ENCODE data around the gene DMRTA2. TPM values are rescaled to one million over a fixed set of nuclear protein-coding genes. Genes with fewer than 3 reads are reported as not detected.

DMRTA2 gene
- total RNA-seq, 2 donors from 2014 or later: not detected

- H3K27ac ChIP-seq: no peak overlapping the region
- no peak for TF ChIP-seq CTCF (IDR thresholded peaks at IDR 0.05)
- DNase-seq: no peak
- no peaks in the 10 kb centered on the region for H3K9me3 ChIP-seq
- no peaks in the 10 kb centered on the region for H3K36me3 ChIP-seq
- H3K4me1 ChIP-seq: no peaks in the 10 kb centered on the region
- intact Hi-C loops (cut with DNase I): loop anchor here (5.0 kb wide), 1 partner anchor 331 kb away; no protein-coding TSS in a partner anchor
- H3K27me3 ChIP-seq: peaks cover 7% of the 10 kb centered on the region
- no peak overlapping the region for H3K9ac ChIP-seq (ENCODE audit: low read depth in 2 of 2, low read length in 2 of 2)
- H3K4me3 ChIP-seq: no peak overlapping the region
Measured at GRCh38 chr1:50371749-50372148, 51.5 kb downstream of the DMRTA2 start.

- Histone ChIP-seq H3K4me3 (no peak overlapping the region), H3K9ac (ENCODE audit: low read depth in 2 of 2, low read length in 2 of 2) (no peak overlapping the region), H3K27me3 (peaks cover 7% of the 10 kb centered on the region), H3K4me1 (no peaks in the 10 kb centered on the region), H3K27ac (no peak overlapping the region), H3K36me3 (no peaks in the 10 kb centered on the region), H3K9me3 (no peaks in the 10 kb centered on the region)
- no peak for DNase-seq
- intact Hi-C loops (cut with DNase I): loop anchor here (5.0 kb wide), 1 partner anchor 332 kb away; no protein-coding TSS in a partner anchor
- TF ChIP-seq CTCF (IDR thresholded peaks at IDR 0.05): no peak
Measured at GRCh38 chr1:50369830-50370229, 53.4 kb downstream of the DMRTA2 start.

- intact Hi-C loops (cut with DNase I): no loop called here
- Histone ChIP-seq H3K9me3 (no peaks in the 10 kb centered on the region), H3K27ac (no peak overlapping the region), H3K4me3 (no peak overlapping the region), H3K4me1 (no peaks in the 10 kb centered on the region), H3K9ac (ENCODE audit: low read depth in 2 of 2, low read length in 2 of 2) (no peak overlapping the region), H3K36me3 (no peaks in the 10 kb centered on the region), H3K27me3 (peaks cover 7% of the 10 kb centered on the region)
- no peak for TF ChIP-seq CTCF (IDR thresholded peaks at IDR 0.05)
- DNase-seq: no peak
Measured at GRCh38 chr1:50369008-50369634, 54.1 kb downstream of the DMRTA2 start.

- intact Hi-C loops (cut with DNase I): loop anchor here (1.0 kb wide), 1 partner anchor 237 kb away; no protein-coding TSS in a partner anchor
- Histone ChIP-seq H3K4me1 (no peaks in the 10 kb centered on the region), H3K27me3 (peaks cover 7% of the 10 kb centered on the region), H3K9me3 (no peaks in the 10 kb centered on the region), H3K9ac (ENCODE audit: low read depth in 2 of 2, low read length in 2 of 2) (no peak overlapping the region), H3K36me3 (no peaks in the 10 kb centered on the region), H3K4me3 (no peak overlapping the region), H3K27ac (no peak overlapping the region)
- peak; percentile 48 for DNase-seq
- TF ChIP-seq CTCF (IDR thresholded peaks at IDR 0.05): peak; percentile 58
Measured at GRCh38 chr1:50368179-50369007, 54.9 kb downstream of the DMRTA2 start.
